ENCODE results near the gene C2CD4B. TPM values are rescaled to one million over a fixed set of nuclear protein-coding genes. Genes with fewer than 3 reads are reported as not detected.

C2CD4B gene
- total RNA-seq, 1 experiment from 2014 or later = not detected

GRCh38 chr15:62125773-62126172 lies 39.3 kb downstream of the C2CD4B start:
- Histone ChIP-seq H3K9me2 (replicated peaks; ENCODE audit: low read length) (no peaks in the 10 kb centered on the region), H3K9ac (ENCODE audit: low read length) (no peak overlapping the region), H3K27ac (ENCODE audit: low read length) (no peak overlapping the region), H3F3A (ENCODE audit: low read length, unreplicated experiment) (peaks cover 3% of the 10 kb centered on the region), H4K20me1 (ENCODE audit: low read length) (no peaks in the 10 kb centered on the region), H3K9me3 (ENCODE audit: low read length) (no peaks in the 10 kb centered on the region), H3K4me2 (ENCODE audit: low read length) (no peak overlapping the region), H3K79me2 (ENCODE audit: low read length) (no peaks in the 10 kb centered on the region), H3K4me1 (ENCODE audit: insufficient read depth, low read length) (peaks cover 23% of the 10 kb centered on the region), H3K4me3 (ENCODE audit: low read length) (no peak overlapping the region), H2AFZ (ENCODE audit: low read length) (no peak overlapping the region), H3K27me3 (ENCODE audit: low read length) (no peaks in the 10 kb centered on the region), H3K36me3 (ENCODE audit: low read depth, low read length) (no peaks in the 10 kb centered on the region)
- POLR2A ChIA-PET (ENCODE audit: unreplicated experiment) = no interaction called here
- no TSS peak for BruUV-seq (replicated peaks)
- TF ChIP-seq, protein P1, sequence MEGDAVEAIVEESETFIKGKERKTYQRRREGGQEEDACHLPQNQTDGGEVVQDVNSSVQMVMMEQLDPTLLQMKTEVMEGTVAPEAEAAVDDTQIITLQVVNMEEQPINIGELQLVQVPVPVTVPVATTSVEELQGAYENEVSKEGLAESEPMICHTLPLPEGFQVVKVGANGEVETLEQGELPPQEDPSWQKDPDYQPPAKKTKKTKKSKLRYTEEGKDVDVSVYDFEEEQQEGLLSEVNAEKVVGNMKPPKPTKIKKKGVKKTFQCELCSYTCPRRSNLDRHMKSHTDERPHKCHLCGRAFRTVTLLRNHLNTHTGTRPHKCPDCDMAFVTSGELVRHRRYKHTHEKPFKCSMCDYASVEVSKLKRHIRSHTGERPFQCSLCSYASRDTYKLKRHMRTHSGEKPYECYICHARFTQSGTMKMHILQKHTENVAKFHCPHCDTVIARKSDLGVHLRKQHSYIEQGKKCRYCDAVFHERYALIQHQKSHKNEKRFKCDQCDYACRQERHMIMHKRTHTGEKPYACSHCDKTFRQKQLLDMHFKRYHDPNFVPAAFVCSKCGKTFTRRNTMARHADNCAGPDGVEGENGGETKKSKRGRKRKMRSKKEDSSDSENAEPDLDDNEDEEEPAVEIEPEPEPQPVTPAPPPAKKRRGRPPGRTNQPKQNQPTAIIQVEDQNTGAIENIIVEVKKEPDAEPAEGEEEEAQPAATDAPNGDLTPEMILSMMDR (conservative IDR thresholded peaks at IDR 0.05; ENCODE audit: low read depth, low read length) = peak; percentile 54
- TF ChIP-seq EZH2phosphoT487 (IDR thresholded peaks at IDR 0.05; ENCODE audit: borderline replicate concordance, low read length) = no peak
- no peak for TF ChIP-seq EZH2 (IDR thresholded peaks at IDR 0.05; ENCODE audit: low read length, unreplicated experiment)
- CTCF ChIA-PET = interaction anchor here (0.5 to 1.1 kb wide), 4 partner anchors 16 to 770 kb away, joined by 3 to 5 read pairs (median 4); no protein-coding TSS in a partner anchor
- ATAC-seq (peak; percentile 42; the same call in 1 of the 2 replicates), DNase-seq (peak; percentile 51)
- intact Hi-C loops (cut with micrococcal nuclease) = no loop called here

GRCh38 chr15:62124973-62125303 lies 40.1 kb downstream of the C2CD4B start:
- H3K9ac ChIP-seq (ENCODE audit: low read length) = peak overlapping the region; percentile 55
- TF ChIP-seq EZH2 (IDR thresholded peaks at IDR 0.05; ENCODE audit: low read length, unreplicated experiment) (no peak), EZH2phosphoT487 (IDR thresholded peaks at IDR 0.05; ENCODE audit: borderline replicate concordance, low read length) (no peak)
- TF ChIP-seq, protein P1 (conservative IDR thresholded peaks at IDR 0.05; ENCODE audit: low read depth, low read length) = no peak
- no peak overlapping the region for H3K4me3 ChIP-seq (ENCODE audit: low read length)
- peak overlapping the region; percentile 24 for H2AFZ ChIP-seq (ENCODE audit: low read length)
- intact Hi-C loops (cut with micrococcal nuclease) = loop anchor here (1.0 to 5.0 kb wide), 4 partner anchors 15 to 53 kb away; no protein-coding TSS in a partner anchor
- CTCF ChIA-PET = no interaction called here
- peaks cover 3% of the 10 kb centered on the region for H3F3A ChIP-seq (ENCODE audit: low read length, unreplicated experiment)
- H3K79me2 ChIP-seq (ENCODE audit: low read length) = no peaks in the 10 kb centered on the region
- POLR2A ChIA-PET (ENCODE audit: unreplicated experiment) = no interaction called here
- no peaks in the 10 kb centered on the region for H4K20me1 ChIP-seq (ENCODE audit: low read length)
- H3K36me3 ChIP-seq (ENCODE audit: low read depth, low read length) = no peaks in the 10 kb centered on the region
- peak overlapping the region; percentile 71 for H3K4me2 ChIP-seq (ENCODE audit: low read length)
- ATAC-seq (peak; percentile 34), DNase-seq (no peak)
- no TSS peak for BruUV-seq (replicated peaks)
- no peaks in the 10 kb centered on the region for H3K9me2 ChIP-seq (replicated peaks; ENCODE audit: low read length)
- H3K27me3 ChIP-seq (ENCODE audit: low read length) = no peaks in the 10 kb centered on the region
- no peaks in the 10 kb centered on the region for H3K9me3 ChIP-seq (ENCODE audit: low read length)
- H3K27ac ChIP-seq (ENCODE audit: low read length) = peak overlapping the region; percentile 90
- peaks cover 24% of the 10 kb centered on the region for H3K4me1 ChIP-seq (ENCODE audit: insufficient read depth, low read length)

DNA sequence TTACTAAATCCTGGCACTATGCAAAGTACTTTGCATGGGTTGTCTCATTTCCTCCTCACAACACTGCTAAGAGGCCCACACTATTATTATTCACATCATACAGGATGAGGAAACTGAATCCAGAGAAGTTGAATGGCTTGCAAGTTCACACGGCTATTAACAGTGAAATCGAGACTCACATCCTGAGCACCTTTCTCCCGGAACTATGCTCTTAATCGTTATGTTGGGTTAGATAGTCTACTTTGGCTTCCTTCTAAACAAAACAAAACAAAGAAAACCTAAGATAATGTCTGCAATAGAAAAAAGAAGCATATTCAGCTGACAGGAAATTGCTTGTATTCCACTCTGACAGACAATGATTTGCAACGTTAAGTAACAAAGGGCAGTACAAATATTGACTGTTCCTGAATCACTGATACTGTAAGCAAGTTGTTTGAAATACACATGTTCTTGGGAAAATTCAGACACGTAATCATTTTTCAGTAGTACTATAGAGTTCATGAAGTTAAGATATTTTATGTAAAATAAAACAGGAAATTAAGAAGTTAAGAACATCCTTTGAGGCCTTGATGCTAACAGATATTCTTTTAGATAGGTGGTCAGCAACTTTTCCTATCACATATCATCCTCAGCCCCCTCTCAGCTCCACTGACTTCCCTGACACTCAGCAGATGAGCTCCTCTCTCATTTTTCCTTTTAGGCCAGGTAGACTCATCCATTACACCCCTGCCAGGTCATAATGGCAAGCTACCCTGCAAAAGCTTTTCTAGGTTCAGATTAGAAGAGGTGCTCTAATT lies 40.7 kb downstream of the C2CD4B start:
- Histone ChIP-seq H3K27ac (ENCODE audit: low read length) (peak overlapping the region; percentile 90), H3K27me3 (ENCODE audit: low read length) (no peaks in the 10 kb centered on the region), H3K79me2 (ENCODE audit: low read length) (no peaks in the 10 kb centered on the region), H3K4me1 (ENCODE audit: insufficient read depth, low read length) (peaks cover 28% of the 10 kb centered on the region), H3F3A (ENCODE audit: low read length, unreplicated experiment) (peaks cover 3% of the 10 kb centered on the region), H3K4me2 (ENCODE audit: low read length) (peak overlapping the region; percentile 71), H4K20me1 (ENCODE audit: low read length) (no peaks in the 10 kb centered on the region), H3K9ac (ENCODE audit: low read length) (peak overlapping the region; percentile 55), H3K4me3 (ENCODE audit: low read length) (peak overlapping the region; percentile 41; the same call in 1 of the 2 replicates), H3K36me3 (ENCODE audit: low read depth, low read length) (no peaks in the 10 kb centered on the region), H3K9me2 (replicated peaks; ENCODE audit: low read length) (no peaks in the 10 kb centered on the region), H2AFZ (ENCODE audit: low read length) (peak overlapping the region; percentile 24), H3K9me3 (ENCODE audit: low read length) (no peaks in the 10 kb centered on the region)
- DNase-seq (peak; percentile 63), ATAC-seq (peak; percentile 80)
- intact Hi-C loops (cut with micrococcal nuclease) = loop anchor here (1.0 to 5.0 kb wide), 4 partner anchors 14 to 52 kb away; no protein-coding TSS in a partner anchor
- no TSS peak for BruUV-seq (replicated peaks)
- TF ChIP-seq EZH2phosphoT487 (IDR thresholded peaks at IDR 0.05; ENCODE audit: borderline replicate concordance, low read length) (no peak), EZH2 (IDR thresholded peaks at IDR 0.05; ENCODE audit: low read length, unreplicated experiment) (no peak)
- TF ChIP-seq, protein P1 (conservative IDR thresholded peaks at IDR 0.05; ENCODE audit: low read depth, low read length) = no peak
- CTCF ChIA-PET = no interaction called here
- POLR2A ChIA-PET (ENCODE audit: unreplicated experiment) = no interaction called here

All from PC-3 (cell line).